Right kidney (tissue), 1 donor: ENCODE measurements around the gene STOM.
A peak's percentile ranks its signal among the peaks of the same experiment; 100 is the strongest.
"Not testable (repeated sequence)": the region's sequence is repeated elsewhere in the genome, so short reads cannot be mapped to it uniquely, and the experiment has no call there.

Source experiments
- DNase-seq: peaks from one replicate; pipeline ENCODE4 v3.0.0-alpha.2; 2016

STOM gene

DNA sequence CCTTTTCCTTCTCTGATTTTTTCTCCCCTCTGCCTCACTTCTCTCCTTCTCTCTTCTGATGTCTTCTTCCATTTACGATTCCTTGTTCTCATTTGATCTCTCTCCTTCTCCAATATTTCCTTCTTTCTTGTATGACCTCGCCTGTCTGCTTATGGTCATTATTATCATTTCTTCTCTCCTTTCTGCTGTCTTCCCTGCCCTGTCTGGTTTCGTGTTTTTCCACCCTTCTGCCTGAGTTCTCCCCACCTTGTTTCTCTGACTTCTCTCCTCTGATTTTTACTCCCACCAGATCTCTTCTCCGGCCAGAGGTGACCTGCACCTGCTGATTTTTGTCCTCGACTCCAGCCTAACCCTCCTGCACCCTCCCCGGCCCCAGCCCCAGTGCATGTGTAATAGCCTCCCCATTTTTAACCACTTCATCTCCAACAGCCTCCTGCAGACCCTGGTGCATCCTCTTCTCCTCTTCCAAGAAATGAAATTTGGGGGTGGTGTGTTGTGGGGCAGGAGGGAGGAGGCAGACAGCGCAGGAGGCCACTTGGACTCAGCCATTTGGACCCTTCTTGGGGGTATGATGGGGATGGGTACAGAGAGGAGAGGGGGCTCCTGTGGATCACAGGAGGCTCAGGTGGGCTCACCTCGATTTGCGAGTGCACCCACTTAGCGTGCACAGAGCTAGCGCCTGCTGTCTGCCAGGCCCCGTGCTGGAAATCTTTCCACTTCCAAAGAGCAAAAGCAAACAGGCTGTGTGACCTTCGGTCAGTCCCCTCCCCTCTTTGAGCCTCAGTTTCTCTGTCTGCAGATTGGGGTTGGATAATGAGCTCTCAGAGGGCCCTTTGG is 69.5 kb downstream of the STOM start:
- DNase-seq = no peak

GRCh38 chr9:121299467-121300282 is 70.4 kb downstream of the STOM start:
- peak; percentile 73 for DNase-seq

DNA sequence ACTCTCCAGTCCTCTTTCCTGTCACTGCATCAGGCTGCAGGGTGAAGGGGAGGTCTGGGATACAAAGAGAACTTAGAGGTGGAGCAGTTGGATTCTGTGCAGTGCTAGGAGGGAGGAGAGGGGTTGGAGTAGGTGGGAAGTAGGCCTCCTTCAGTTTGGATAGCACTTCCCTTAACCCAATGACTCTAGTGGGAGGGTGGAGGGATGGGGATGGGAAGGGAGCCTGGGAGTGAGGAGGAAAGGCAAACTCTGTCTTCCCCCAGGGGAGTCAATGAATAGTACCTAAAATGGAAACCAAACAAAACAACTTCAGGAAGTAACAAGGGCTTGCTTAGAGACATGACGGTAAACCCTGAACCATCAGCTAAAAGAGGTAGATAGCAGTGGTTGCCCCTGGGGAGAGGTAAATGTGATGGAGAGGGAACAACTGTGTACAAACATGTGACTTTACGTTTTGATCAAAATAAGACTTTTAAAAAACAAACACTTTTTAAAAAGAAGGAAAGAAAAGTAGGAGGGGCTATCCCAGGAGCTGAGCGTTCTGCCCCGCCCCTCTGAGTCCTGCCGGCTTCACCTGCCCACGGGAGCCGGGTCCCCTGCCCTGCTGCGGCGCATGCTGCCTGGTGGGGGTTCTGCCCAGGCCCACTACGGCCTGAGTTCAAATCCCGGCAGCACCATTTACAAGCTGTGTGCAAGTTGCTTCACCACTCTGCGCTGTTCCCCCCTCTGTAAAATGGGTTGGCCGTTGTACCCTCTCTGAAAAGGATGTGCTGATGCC is 71.2 kb downstream of the STOM start:
- DNase-seq = peak; percentile 51

- DNase-seq = no peak
Observed at GRCh38 chr9:121298016-121298538, 72.0 kb downstream of the STOM start.

GRCh38 chr9:121297389-121297788 is 72.7 kb downstream of the STOM start:
- no peak for DNase-seq

DNA sequence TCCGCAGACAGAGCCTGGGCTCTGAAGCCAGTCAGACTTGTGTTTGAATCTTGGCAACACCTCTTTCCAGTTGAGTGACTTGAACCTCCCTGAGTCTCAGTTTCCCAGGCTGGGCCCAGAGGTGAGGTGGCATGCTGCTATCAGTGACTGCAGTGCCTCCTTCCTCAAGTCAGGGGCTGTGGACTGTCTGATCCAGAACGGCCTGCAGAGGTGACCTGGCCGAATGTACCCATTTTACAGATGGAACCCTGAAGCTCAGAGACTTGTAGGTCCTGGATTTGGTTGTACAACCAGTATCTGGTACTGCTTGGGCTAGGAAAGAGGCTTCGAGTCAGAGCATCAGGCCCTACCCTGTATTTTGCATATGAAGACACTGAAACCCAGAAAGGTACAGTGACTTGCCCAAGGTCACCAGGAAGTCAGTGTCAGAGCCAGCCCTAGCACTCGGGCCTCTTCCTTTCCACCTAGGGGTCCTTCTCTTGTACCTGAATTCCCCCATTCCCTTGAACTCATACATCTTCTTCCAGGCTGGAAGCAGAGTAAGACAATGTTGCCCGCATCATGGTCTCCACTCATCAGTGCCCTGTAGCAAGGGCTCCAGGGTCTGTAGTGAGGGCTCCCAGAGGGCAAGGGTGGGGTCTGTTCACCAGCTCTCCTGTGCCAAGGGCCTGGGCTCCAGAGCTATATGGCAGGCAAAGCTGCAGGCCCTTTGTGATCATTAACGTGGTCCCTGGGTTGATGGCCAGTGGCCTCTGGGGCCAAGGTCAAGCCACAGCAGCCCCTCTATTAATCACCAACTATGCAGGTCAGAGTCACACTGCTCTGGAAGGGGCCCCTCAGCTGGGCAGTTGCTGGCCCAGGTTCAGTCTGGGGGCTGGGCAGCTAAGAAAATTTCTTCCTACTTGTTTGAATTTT is 73.6 kb downstream of the STOM start:
- DNase-seq = no peak

DNA sequence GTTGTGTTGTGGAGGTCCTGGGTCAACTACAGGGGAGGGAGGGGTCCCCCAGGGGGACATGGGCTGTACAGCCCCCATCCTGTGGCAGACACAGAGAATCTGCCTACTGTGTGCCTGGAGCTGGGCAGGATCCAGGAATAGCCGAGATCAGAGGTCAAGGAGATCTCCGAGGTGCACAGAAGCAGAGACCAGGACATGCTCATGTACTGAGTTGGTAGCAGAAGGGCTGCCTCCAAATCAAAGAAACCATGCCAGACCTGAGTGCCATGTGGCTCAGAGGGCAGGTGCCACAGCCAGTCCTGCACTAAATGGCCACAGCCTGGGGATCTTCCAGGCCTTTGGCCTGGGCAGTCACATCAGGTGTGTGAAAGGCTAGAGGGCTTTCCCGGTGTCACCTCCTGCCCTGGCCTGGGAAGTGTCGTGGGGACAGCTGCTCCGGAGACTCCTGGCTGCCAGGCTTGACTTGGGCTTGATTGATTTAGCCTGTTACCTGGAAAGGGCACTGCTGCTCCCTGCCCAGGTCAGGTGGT is 74.3 kb downstream of the STOM start:
- DNase-seq = no peak

DNA sequence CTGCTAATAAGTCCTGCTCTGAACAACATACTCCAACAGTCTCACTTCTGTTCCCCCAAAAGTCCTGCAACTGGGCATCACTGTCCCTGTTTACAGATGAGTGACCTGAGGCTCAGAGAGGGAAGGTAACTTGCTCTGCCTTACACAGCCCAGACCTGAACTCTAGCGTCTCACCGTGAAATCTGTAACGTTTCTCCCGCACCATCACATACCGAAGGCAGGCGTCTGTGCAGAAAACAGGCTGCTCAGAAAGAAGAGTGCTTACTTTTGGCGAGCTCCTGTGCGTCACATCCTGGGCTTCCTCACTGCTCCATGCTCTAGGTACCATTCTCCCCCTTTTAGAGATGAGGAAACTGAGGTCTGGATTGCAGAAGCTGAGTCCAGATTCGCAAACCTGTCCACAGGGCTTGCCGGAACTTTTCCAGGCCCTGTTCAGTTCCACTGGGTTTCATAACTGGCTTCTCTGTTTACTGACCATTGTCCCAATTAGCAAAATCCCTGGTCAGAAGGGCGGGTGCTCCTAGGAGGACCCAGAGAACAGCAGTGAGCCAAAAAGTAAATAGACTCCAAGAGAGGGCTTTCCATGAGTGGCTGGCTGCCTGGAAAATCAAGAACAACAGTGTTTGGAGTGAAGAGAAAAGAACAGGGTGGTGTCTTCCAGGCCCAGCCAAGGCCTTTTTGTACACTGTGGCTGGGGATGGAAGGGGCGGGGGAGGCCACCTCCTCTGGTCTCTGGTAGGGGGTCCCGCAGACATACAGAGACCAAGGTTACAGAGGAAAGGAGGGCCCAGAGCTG is 75.0 kb downstream of the STOM start:
- no peak for DNase-seq

GRCh38 chr9:121294151-121294743 is 75.8 kb downstream of the STOM start:
- DNase-seq = no peak

DNA sequence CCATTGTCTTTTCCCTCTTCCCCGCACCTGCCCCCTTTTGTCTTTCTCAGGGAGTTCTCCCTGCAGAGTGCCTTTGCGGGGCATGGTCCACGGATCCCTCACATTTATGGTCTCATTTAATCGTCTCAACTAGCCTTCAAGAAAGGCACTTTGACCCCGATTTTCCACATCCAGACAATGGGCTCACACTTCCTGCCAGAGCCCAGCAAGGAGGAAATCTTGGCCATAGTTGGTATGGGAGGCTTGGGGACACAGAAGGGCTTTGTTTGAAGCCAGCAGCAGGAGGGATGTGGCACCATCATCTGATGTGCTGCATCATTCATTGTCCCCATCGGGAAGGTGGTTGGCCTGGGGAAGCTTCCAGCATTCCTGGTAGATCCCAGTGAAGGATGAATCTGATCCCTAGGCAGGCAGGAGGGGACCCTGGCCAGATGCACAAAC is 77.2 kb downstream of the STOM start:
- no peak for DNase-seq

DNA sequence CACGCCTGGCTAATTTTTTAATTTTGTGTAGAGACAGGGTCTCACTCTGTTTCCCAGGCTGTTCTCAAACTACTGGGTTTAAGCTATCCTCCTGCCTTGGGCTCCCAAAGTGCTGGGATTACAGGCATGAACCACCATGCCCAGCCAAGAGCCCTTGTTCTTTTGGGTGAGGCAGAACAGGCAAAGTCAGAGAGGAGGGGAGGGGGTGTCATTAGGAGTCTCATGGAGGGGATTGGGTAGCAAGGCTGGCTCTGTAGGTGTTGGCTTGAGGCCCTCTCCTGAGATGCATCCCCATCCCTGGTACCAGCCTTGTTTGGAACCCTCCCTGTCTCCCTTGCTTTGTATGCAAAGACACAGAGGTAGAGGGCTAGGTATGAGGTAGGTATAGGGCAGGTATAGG is 78.0 kb downstream of the STOM start:
- DNase-seq = no peak

GRCh38 chr9:121291536-121291935 is 78.5 kb downstream of the STOM start:
- DNase-seq = not testable (repeated sequence)

GRCh38 chr9:121289772-121290370 is 80.2 kb downstream of the STOM start:
- DNase-seq = no peak

GRCh38 chr9:121289026-121289771 is 80.9 kb downstream of the STOM start:
- peak; percentile 75 for DNase-seq
